ENCODE measurements around the gene PCSK1.
"Not testable (repeated sequence)": the region's sequence is repeated elsewhere in the genome, so short reads cannot be mapped to it uniquely, and the experiment has no call there.

The PCSK1 gene

DNA sequence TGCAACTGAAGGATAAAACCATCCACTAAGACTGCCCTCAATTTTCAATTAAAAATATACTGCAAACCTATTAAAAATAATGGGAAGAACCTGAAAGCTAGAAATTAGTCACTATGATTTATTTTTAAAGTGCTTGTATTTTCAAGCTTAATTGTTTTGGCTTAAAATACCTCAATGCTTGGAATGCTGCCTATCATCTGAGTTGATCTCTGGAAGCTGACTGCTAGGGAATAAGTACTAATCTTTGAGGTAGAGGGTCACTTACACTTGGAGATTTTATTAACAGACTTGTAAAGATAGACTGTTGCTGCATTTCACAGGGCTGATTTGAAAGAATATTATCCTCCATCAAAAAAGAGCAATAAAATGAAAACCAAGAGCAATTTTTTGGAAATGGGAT is 6.2 kb downstream of the PCSK1 start:
- DNase-seq (ENCODE audit: low spot score): no peak

DNA sequence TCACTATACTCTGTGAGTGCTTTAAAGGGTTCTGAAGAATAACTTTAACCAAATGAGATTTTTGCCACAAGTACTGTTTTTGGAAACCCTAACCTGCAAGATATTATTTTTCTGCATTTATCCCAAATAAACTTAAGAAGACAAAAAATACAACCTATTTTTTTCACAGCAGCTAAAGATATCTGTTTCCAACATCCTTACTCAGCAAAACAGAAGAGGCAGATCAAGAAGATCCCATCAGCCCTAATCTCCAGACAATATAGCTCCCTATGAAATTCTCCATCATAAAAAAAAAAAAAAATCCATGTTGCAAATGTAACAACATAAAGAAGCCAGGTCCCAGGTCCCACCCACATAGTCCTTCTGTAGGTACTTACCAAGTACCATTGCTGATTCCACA is 7.6 kb downstream of the PCSK1 start:
- no peak for DNase-seq (ENCODE audit: low spot score)

DNA sequence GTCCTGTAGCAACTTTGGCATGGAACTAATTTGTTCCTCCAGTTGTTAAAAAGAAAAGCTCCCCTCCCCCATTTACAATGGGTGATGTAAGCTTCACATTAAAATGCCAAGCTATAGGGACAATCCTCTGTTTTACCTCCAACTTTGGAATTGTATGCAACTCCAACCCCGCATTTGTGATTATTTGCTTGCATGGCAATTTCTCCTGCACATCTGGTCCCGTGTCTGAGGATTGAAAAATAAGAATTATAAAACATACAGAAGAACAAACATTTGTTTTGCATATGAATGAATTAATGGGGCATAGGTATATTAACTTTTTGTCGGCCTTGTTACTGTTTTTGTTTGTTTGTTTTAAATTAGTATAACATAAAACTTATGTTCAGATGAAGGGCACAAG is 17.2 kb downstream of the PCSK1 start:
- DNase-seq (ENCODE audit: low spot score): no peak

DNA sequence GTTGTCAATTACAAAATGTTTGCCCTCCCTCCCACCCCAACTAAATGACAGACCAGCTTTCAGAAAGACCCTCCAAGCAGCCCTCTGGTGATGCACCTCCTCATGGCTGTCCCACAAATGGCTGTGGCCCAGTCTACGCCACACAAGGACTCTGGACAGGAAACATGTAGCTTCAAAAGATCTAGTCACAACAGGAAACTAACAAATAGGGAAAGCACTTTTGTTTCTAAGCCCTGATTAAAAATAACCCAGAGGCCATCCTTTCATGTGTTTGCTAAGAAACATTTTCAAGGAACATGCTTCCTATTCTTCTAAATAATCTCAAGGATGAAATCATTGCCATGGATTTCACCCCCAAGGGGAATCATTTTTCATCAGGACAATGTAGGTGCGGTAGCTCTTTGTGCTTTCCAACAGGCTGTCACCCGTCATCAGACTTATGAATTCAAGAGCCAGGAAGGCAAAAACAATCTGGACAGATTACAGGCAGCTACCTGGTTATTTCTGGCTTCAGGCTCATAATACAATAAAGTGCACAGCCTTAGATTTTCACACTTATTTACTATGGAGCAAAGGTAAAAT is 20.1 kb downstream of the PCSK1 start:
- no peak for DNase-seq (ENCODE audit: low spot score)

DNA sequence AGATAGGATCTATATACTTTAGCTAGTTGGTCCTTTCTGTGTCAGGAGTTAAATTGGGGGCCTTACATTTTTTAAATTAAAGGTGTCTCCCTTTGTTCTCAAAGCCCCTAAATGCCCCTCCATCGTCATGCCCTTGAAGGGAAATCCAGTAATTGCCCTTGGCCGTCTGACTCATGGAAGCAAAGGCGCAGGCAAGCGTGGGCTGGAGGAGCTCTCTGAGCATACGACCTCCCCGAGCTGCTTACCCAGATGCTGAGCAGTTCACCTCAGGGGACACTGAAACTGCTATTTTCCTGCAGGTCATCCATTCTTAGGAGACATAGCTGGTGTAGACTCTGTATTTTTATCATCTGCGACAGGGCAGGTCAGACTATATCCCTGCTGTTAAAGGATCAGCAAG is 23.0 kb downstream of the PCSK1 start:
- DNase-seq (ENCODE audit: low spot score): no peak

DNA sequence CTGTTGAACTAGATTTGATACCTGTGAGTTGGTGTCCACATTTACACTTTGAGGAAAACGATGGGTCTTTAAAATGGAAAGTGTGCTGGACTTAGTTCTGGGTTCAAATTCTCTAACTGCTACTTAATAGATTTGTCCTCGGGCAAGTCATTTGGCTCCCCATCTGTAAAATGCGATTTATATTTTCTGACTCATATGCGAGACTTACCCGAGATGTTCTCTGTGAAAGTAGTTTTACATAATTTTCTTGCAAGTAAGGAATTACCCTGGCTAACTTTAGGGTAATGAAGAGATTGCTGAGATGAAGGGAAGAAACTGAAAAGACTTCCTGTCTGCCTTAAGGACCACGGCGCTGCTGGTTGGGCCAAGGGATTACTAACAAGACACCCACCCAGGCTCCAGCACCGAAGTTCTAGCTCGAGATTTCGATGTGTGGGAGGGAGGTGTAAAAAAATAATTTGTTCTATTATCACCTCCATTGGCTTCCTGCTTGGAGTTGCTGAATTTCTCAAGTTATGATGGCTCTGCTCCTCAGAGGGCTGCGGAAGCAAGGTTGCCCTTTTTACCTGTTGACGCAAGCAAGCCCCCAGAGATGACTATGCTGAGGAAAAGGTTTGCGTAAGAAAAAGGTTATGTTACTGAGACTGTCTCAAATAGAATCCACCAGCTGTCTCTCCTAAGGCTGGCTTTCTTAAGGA is 24.1 kb downstream of the PCSK1 start:
- no peak for DNase-seq (ENCODE audit: low spot score)

DNA sequence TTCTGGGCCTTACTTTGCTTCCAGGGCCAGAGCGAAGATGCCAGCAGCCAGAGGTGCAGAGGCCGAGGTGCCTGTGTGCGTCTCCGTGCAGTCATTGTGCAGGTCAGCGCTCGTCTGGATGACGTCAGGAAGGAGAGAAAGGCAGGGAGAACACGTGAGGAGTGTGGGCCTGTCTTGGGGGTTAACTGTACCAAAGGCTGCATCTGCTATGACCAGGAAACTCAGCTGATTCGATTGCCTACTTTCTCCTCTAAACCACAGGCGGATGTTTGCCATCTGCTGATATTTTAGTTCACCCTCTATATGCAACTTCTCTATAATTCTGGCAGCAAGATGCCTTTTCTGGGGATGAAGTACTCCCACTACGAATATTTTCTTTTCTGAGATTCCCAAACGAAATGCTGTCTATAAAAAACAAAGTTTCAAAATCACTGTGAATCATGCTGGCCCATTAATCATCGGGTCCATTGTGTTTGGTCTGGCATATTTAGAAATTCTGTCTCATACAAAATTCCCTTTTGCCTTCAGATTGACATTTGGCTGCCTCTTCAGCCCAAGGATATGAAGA is 24.8 kb downstream of the PCSK1 start:
- DNase-seq (ENCODE audit: low spot score): no peak

DNA sequence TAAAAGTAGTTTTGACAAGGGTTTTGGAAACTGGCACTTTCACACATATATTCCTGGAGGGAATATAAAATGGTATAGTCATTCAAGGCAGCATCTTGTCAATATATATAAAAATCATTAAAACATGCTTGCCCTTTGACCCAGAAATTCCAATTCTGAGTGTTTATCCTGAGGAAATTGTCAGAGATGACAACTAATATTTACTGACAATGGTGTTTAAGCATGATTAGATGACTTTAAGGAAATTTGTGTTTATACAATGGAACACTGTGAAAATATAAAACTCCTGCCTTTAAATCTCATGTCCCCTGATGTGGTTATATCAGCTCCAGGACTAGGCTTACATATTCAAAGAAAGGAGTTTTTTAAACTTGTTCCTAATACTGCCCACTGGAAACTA is 25.6 kb downstream of the PCSK1 start:
- DNase-seq (ENCODE audit: low spot score): no peak

DNA sequence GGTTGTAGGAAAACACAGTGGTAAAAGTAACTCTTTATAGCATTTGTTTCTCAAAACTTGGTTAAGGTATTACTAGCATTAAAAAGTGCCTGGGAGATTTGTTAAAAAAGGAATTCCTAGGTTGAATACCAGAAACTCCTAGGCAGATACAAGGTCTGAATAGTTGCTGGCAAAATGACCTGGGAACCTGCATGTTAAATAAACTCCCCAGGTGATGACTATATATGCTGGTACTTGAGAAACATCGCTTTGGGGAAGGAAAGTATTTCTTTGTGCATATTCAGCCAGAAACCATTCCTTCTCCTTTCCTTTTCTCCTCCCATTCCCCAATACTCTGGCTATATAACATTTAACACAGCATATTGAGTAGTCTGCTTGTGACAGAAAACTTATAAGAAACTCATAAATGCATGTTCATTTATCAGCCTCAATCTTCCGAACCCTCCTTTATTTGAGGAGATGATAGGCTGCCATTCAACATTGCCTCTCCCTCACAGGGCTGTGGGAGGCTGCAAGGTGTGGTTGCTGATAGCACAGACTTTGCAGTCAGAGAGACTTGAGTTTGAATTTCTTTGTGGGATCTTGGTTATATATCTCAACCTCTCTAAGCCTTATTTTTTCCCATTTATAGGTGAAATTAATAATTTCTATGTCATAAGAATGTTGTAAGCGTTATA is 28.7 kb downstream of the PCSK1 start:
- DNase-seq (ENCODE audit: low spot score): no peak

DNA sequence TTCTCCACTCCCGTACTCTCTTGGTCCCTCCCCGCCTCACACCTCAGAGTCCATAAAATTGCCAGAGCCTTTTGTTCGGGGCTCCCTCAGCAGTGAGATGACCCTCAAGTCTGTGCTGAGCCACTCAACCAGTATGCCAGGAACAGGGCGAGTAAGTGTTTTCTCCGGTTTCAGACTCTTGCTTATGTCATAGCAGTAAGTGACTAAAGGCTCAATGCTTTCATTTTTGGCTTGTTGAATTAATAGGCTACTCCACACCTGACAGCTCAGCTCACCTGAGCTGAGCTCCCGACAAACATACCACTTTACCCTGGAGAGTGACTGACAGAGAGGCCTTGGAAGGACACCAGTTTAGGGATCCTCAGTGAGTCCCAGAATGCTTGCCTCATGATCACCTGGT is 30.5 kb downstream of the PCSK1 start:
- no peak for DNase-seq (ENCODE audit: low spot score)

DNA sequence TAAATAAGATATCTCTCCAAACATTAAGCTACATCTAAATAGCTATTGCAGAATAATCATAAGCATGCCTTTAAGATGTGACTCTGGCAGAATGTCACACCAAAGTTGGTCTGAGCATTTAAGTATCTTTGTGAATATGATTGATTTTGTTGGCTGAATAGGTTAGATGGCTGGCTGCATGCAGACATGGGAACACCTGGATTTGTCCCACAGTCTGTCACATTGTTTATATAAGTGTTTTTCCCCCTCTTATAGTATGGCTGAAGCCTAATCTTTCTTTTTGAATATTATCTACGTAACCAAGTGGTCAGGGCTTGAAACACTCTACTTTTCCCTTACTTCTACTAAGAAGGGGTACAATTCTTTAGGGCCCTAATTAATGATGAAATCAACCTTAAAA is 36.2 kb downstream of the PCSK1 start:
- DNase-seq (ENCODE audit: low spot score): no peak

DNA sequence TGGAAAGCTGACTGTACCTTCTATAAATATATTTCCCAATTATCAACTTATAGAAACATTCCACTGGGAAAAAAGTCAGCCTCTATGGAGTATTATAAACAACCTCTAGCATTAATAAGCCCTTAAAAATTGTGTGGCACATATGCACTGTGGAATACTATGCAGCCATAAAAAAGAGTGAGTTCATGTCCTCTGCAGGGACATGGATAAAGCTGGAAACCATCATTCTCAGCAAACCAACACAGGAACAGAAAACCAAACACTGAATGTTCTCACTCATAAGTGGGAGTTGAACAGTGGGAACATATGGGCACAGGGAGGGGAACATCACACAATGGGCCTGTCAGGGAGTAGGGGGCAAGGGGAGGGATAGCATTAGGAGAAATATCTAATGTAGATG is 37.8 kb downstream of the PCSK1 start:
- DNase-seq (ENCODE audit: low spot score): not testable (repeated sequence)

DNA sequence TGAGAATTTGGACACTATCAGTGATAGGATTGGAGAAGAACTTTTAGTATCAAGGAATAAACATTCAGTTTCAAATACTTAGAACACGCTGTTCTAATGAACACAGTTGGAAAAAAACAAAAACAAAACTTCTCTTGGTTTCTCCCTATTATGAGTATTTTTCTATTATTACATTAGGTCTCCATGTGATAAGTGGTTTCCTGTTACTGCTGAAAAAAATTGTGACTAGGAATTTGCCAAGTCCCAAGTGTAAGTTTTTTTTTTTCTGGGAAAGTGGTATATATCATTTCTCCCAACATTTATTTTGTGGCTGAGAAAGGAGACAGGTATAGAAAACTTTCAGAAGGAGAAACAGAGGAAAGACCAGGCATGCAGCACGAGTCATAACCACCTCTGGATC is 41.1 kb downstream of the PCSK1 start:
- no peak for DNase-seq (ENCODE audit: low spot score)

DNA sequence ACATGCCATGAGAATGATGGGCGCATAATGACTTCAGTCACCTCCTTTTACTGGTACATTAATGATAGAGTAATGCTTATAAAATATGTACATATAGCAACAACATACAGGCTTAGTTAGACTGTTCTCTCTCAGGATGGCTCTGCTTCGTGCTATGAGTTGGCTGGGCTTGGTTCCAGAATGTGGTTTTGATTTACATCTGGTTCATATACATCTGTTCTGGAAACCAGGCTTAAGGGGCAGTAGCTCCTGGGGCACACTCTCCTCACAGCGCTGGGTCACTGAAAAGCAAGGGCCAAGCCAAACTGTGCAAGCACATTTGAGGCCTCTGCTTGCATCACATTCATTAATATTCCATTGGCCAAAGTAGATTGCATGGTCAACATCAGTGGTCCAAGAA is 44.9 kb downstream of the PCSK1 start:
- DNase-seq (ENCODE audit: low spot score): no peak

DNA sequence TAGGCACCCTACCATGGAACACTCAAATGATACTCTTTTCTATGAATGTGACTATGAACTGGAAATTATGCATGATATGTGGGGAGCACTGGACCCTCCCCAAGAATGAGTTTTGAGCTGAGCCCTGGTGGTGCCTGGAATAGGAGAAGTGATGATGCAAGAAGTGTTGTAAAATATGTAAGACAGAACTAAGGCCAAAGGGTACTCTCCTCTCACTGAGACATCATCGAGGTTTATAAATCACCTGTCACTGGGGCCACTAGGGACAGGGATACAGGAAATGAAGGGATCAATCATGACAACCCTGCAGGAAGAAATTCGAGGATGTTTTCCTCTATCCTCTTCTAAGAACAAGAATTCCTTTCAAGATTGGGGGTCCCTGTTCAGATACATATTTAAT is 45.4 kb downstream of the PCSK1 start:
- DNase-seq (ENCODE audit: low spot score): no peak

DNA sequence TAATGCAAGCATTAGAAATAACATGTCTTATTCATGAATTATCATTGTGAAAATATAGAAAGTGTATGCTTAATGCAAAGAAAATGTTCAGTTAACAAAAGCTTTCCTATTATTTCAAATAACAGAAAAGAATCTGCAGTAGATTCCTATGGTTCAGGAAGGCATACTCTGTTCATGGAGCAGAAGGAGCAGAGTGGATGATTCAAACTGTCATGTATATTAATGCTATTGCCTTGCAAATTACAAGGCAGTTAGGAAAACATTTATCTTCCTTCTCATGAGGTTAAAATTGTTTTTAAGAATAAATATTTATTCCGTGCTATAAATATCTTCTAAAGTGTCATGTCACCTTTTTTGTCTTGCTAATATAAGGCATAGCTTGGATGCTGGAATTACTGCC is 47.5 kb downstream of the PCSK1 start:
- DNase-seq (ENCODE audit: low spot score): no peak

DNA sequence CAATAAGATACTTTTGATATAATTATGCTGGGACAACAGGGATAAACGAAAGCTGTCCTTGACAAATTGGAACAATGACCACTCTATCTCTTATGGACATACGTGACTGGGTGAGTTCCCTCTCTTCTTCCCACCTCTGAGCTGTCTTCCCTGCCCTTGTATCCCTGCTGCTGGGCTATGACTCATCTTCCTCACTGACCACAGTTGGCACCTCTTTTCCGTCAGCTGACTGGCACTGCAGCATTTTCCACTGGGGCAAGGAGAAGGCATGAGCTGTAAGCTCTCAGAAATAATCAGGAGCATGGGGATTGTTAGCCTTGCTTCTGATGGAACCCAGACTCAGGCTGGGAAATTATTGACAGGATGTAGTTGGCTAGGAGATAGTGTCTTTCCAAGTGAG is 48.7 kb downstream of the PCSK1 start:
- no peak for DNase-seq (ENCODE audit: low spot score)

DNA sequence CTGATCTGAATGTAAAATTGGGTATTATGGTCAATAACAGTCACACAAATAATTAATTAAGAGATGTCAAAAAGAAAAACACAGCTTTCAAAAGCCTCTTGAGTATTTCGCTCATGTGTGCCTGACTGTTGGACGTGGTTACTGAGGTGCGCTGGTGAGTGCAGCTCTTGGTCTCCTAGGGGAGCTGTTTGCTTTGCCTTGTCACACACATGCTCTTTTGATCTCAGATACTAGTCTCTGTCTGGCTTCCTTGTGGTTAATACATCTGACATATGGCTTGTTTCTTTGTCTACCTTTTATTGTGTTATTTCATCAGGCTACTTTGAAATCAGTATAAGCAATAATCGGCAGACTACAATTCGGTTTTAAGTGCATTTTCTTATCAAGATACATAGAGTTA is 51.5 kb downstream of the PCSK1 start:
- DNase-seq (ENCODE audit: low spot score): no peak

DNA sequence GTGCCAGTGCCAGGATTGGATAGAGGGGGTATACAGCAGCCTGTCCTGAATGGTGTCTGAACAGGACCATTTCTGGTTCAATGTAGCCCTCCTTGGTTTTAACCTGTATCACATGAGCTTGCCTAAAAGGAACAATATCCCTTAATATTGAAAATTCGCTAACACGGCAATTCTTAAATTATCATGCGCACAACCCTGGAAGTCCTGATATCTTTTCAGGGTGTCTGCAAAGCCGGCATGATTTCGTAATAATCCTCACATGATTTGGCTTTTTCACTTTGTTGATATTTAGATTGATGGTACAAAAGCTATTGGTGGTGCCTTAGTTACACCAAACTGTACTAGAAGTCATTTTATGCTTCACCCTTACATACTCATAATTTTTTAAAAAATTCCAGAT is 53.2 kb downstream of the PCSK1 start:
- DNase-seq (ENCODE audit: low spot score): no peak

DNA sequence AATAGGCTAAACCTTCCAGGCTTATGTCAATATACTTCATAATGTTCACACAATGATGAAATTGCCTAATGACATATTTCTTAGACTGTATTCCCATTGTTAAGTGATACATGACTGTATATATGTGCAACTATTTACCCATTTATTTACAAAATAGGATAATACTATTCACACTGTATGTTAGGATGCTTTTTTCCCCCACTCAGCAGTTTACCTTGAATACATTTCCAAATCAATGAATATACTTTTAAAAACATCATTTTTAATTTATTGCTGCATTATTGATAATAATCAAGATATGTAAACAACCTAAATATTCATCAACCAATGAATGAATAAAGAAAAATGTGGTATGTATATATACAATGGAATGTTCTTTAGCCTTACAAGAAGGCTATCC is 55.5 kb downstream of the PCSK1 start:
- DNase-seq (ENCODE audit: low spot score): no peak

DNA sequence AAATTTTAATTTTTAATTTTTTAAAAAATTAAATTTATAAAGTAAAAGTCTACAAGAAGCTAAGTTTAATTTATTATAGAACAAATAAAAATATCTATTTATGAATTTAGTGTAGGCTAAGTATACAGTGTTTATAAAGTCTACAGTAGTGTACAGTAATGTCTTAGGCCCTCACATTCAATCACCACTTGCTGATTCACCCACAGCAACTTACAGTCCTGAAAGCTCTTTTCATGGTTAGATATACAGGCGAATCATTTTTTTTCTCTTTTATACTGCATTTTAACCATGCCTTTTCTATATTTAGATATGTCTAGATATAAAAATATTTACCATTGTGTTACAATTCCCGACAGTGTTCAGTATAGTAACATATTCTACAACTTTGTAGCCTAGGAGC is 55.9 kb downstream of the PCSK1 start:
- DNase-seq (ENCODE audit: low spot score): no peak

DNA sequence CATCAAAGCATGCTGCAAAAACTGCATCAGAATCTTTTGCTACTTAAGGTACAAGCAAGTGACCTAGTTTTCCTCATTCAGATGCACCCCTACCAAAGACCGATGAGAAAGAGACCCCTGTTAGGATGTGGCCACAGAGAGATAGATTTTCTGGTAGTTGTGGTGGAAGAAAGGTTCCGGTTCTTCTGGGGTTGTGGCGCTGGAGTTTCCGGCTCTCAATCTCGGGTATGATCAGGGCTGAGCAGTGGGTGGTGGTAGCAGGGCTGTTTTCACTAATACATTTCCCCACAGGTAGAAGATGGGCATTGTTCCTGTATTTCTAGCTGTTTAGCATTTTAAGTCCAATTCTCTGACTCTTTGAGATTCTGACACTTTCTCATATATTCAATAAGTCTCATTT is 58.4 kb downstream of the PCSK1 start:
- DNase-seq (ENCODE audit: low spot score): no peak

DNA sequence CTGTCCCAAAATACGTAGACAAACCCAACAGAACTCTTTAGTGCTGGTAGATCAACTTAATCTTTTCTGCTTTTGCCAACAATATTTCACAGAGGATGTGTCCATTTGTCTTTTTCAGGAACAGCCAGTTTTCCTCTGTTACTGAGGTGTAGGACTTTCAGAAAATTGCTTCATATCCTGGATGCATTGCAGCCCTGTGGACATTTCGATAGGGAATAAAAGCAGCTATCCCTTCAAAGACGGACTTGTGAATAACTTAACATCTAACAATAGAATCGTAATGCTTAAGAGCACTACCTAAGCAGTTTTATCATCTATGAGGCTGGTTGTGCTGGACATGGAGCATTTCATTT is 59.7 kb downstream of the PCSK1 start:
- no peak for DNase-seq (ENCODE audit: low spot score)

Data from cerebellar cortex (tissue), 1 donor.